Loucy (cell line): ENCODE results near the gene ZBTB8A.

Source experiments
- H2AFZ ChIP-seq: fragments of 200-600 bp; sonication (generic); 2 replicates; pipeline ENCODE4 v1.6.0; 2016; ENCODE audit warnings: antibody characterized with exemption, mild to moderate bottlenecking, low read length, moderate library complexity
- H3F3A ChIP-seq: fragments of 200-600 bp; 2 replicates; pipeline ENCODE4 v1.6.0; 2016; ENCODE audit warnings: antibody characterized with exemption, low read depth, mild to moderate bottlenecking
- H3K27me3 ChIP-seq: fragments of 200-600 bp; sonication (generic); 2 replicates; pipeline ENCODE4 v1.6.1; 2014; ENCODE audit warnings: low read length, mild to moderate bottlenecking; ENCODE audit not compliant: insufficient read depth, poor library complexity, severe bottlenecking
- H3K36me3 ChIP-seq: fragments of 200-600 bp; sonication (generic); 2 replicates; pipeline ENCODE4 v1.6.1; 2016; ENCODE audit warnings: low read length; ENCODE audit not compliant: insufficient read depth
- H3K4me1 ChIP-seq: fragments of 200-600 bp; sonication (generic); 2 replicates; pipeline ENCODE4 v1.5.1; 2014; ENCODE audit warnings: low read length, mild to moderate bottlenecking; ENCODE audit not compliant: insufficient read depth, poor library complexity, severe bottlenecking
- H3K4me2 ChIP-seq: fragments of 200-600 bp; sonication (generic); 2 replicates; pipeline ENCODE4 v1.6.0; 2014; ENCODE audit warnings: antibody characterized with exemption, low read length, low read depth, mild to moderate bottlenecking; ENCODE audit not compliant: poor library complexity, severe bottlenecking
- H3K4me3 ChIP-seq: fragments of 200-600 bp; sonication (generic); 2 replicates; pipeline ENCODE4 v1.5.1; 2014; ENCODE audit warnings: low read length, mild to moderate bottlenecking, mixed read lengths; ENCODE audit not compliant: poor library complexity, severe bottlenecking
- H3K79me2 ChIP-seq: fragments of 200-600 bp; sonication (generic); 2 replicates; pipeline ENCODE4 v1.6.1; 2014; ENCODE audit warnings: low read length; ENCODE audit not compliant: insufficient read depth
- H3K9ac ChIP-seq: fragments of 200-600 bp; sonication (generic); 2 replicates; pipeline ENCODE4 v1.6.0; 2014; ENCODE audit warnings: mild to moderate bottlenecking, low read depth, low read length, moderate library complexity; ENCODE audit not compliant: poor library complexity, severe bottlenecking
- H3K9me2 ChIP-seq: fragments of 200-600 bp; sonication (generic); replicated peaks from 2 replicates; pipeline ENCODE4 v1.6.1; 2016; ENCODE audit warnings: low read depth, low read length, mixed read lengths
- H3K9me3 ChIP-seq: fragments of 200-600 bp; sonication (generic); 2 replicates; pipeline ENCODE4 v1.6.1; 2014; ENCODE audit warnings: mild to moderate bottlenecking, antibody characterized with exemption, low read length, low read depth; ENCODE audit not compliant: insufficient read depth
- H4K20me1 ChIP-seq: fragments of 200-600 bp; sonication (generic); 2 replicates; pipeline ENCODE4 v1.6.0; 2014; ENCODE audit warnings: antibody characterized with exemption, low read length, mild to moderate bottlenecking; ENCODE audit not compliant: insufficient read depth, poor library complexity, severe bottlenecking
- EZH2phosphoT487 ChIP-seq: fragments of 200-600 bp; IDR thresholded peaks from 2 replicates; pipeline ENCODE4 v1.6.1; 2018; ENCODE audit warnings: antibody characterized with exemption, mild to moderate bottlenecking, moderate library complexity, borderline replicate concordance
- TF ChIP-seq, protein P1 (sequence below): fragments of 200-600 bp; sonication (generic); conservative IDR thresholded peaks from 2 replicates; pipeline ENCODE4 v1.5.1; 2014; ENCODE audit warnings: mild to moderate bottlenecking, antibody characterized with exemption, low read length

The ZBTB8A gene

DNA sequence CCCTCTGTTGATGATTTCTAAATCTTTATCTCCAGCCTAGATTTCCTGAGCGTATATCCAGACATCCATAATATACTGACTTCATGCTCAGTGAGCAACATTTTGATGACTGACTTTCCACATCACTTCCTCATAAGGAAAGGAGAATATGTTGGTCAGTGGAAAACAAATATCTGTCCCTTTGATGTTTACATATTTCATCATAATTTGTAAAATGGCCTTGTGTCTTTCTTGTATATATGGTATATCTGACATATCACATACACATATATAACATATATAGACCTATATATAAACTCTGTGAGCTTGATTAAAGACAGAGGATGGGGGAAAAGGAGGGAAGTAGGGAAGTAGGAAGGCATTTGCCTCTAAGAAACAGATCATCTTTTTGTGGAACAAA lies 18.6 kb downstream of the ZBTB8A start:
- Histone ChIP-seq H3K9me3 (no peaks in the 10 kb centered on the region), H3K9ac (no peak overlapping the region), H3K9me2 (no peaks in the 10 kb centered on the region), H3K27me3 (no peaks in the 10 kb centered on the region), H4K20me1 (no peaks in the 10 kb centered on the region), H3K36me3 (peaks cover 33% of the 10 kb centered on the region; the same call in 1 of the 2 replicates), H3F3A (no peaks in the 10 kb centered on the region), H3K4me1 (peaks cover 17% of the 10 kb centered on the region), H3K79me2 (no peaks in the 10 kb centered on the region), H3K4me2 (no peak overlapping the region), H3K4me3 (no peak overlapping the region), H2AFZ (no peak overlapping the region)
- TF ChIP-seq EZH2phosphoT487: no peak
- TF ChIP-seq, protein P1, sequence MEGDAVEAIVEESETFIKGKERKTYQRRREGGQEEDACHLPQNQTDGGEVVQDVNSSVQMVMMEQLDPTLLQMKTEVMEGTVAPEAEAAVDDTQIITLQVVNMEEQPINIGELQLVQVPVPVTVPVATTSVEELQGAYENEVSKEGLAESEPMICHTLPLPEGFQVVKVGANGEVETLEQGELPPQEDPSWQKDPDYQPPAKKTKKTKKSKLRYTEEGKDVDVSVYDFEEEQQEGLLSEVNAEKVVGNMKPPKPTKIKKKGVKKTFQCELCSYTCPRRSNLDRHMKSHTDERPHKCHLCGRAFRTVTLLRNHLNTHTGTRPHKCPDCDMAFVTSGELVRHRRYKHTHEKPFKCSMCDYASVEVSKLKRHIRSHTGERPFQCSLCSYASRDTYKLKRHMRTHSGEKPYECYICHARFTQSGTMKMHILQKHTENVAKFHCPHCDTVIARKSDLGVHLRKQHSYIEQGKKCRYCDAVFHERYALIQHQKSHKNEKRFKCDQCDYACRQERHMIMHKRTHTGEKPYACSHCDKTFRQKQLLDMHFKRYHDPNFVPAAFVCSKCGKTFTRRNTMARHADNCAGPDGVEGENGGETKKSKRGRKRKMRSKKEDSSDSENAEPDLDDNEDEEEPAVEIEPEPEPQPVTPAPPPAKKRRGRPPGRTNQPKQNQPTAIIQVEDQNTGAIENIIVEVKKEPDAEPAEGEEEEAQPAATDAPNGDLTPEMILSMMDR: no peak

- TF ChIP-seq, protein P1: no peak
- TF ChIP-seq EZH2phosphoT487: no peak
- Histone ChIP-seq H3K36me3 (no peaks in the 10 kb centered on the region; the same call in 1 of the 2 replicates), H3K4me1 (no peaks in the 10 kb centered on the region), H3K4me3 (no peak overlapping the region), H3K79me2 (no peaks in the 10 kb centered on the region), H4K20me1 (no peaks in the 10 kb centered on the region), H3K9ac (no peak overlapping the region), H2AFZ (no peak overlapping the region), H3K9me3 (no peaks in the 10 kb centered on the region), H3K27me3 (no peaks in the 10 kb centered on the region), H3F3A (no peaks in the 10 kb centered on the region; the same call in 1 of the 2 replicates), H3K4me2 (no peak overlapping the region), H3K9me2 (no peaks in the 10 kb centered on the region)
Measured at GRCh38 chr1:32568929-32569328, 29.7 kb downstream of the ZBTB8A start.

DNA sequence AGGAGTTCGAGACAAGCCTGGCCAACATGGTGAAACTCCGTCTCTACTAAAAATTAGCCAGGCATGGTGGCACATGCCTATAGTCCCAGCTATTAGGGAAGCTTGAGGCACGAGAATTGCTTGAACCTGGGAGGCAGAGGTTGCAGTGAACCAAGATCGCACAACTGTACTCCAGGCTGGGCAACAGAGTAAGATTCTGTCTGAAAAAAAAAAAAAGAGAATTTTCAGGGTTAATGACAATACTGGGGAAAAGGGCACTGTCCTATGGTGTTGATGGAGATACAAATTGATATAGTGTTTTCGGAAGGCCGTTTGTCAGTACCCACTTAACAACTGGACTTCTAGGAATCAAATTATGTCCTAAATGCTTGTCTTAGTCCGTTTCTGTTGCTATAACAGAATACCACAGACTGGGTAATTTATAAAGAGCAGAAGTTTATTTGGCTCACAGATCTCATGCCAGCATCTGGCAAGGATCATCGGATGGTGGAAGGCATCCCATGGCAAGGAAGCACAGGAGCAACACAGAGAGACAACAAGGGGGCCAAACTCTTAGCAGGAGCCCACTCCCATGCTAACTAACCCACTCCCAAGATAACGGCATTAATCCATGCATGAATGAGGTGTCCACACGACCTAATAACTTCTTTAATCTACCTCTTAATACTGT lies 41.3 kb downstream of the ZBTB8A start:
- Histone ChIP-seq H3K9me2 (no peaks in the 10 kb centered on the region), H3F3A (no peaks in the 10 kb centered on the region), H3K9ac (no peak overlapping the region), H3K9me3 (no peaks in the 10 kb centered on the region), H3K79me2 (no peaks in the 10 kb centered on the region), H3K4me2 (no peak overlapping the region), H3K4me1 (no peaks in the 10 kb centered on the region), H2AFZ (no peak overlapping the region), H3K4me3 (no peak overlapping the region), H4K20me1 (no peaks in the 10 kb centered on the region), H3K27me3 (no peaks in the 10 kb centered on the region), H3K36me3 (peaks cover 4% of the 10 kb centered on the region; the same call in 1 of the 2 replicates)
- TF ChIP-seq, protein P1: no peak
- no peak for TF ChIP-seq EZH2phosphoT487
